Measurements from ENCODE around the gene BCL11B.

Gene BCL11B

DNA sequence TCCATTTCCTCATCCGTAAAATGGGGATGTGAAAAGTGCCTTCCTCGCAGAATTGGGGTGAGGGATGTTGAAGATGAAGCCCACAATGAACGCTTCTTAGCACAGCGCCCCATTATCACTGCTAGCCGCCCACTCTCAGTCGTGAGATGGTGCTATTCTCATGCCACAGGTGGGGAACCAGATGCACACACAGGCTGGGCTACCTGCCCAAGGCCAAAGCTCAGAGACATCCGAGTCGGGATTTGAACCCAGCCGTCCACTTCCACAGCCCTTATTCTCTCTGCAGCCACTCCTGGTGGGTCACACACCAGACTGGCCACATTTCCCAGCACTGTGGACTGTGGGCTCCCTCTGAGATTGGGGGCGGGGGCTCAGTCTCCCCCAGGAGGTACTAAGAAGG is 55.8 kb downstream of the BCL11B start:
- DNase-seq = no peak

DNA sequence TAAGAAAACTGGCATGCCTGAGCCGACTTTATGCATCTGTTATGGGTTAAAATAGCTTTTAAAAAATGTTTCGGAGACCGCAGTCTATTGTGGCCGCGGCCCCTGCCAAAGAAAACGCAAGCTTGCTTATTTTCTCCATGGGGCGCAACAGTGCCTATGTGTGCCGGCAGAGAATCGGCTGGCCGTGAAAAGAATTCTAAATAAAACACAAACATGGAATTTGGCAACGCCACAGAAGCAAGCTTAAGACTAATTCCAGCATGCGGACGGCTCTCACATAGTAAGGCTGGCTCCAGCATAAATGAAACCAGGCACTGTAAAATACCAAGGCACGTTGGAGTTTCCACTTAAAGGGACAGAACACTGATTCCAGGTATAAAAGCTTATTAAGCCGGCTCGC is 56.7 kb downstream of the BCL11B start:
- DNase-seq = peak in 1 of 2 experiments; percentile 58

DNA sequence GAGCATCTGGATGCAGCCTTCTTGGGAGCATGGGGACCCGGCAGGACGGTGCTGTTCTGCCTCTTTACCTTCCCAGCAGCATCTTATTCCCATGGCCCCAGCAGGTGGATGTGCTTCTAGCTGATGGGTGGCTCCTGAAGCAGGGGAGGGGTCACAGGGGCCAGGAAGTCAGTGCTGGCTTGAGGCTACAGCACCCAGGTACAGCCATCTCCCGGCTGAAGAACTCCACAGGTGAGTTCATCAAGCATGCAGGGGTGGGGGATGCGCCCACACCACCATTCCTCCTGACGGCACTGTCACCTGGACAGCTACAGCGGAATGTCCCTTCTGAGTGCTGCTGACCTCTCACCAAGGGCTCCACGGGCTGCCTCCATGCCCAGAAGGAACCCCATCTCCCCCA is 57.3 kb downstream of the BCL11B start:
- no peak for DNase-seq

DNA sequence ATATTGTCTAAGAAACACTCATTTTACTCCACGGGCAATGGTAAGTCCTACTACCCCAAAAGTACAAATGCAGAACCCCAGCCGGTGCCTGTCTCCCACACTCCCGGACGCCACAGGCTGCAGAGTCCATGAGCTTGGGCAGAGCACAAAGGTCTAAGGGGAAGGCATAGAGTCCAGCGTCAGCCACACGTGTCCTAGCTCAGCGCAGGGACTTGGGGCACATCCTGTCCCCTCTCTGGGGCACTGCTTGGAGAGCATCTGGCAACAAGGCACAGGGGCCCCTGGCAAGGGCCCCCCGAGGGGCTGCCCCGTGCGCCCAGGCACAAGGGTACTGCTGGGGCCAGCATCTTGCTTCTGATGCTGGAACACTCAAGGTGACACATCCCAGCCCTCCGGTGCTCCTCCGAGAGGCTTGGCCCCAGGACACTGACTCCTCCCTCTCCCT is 58.4 kb downstream of the BCL11B start:
- no peak for DNase-seq

DNA sequence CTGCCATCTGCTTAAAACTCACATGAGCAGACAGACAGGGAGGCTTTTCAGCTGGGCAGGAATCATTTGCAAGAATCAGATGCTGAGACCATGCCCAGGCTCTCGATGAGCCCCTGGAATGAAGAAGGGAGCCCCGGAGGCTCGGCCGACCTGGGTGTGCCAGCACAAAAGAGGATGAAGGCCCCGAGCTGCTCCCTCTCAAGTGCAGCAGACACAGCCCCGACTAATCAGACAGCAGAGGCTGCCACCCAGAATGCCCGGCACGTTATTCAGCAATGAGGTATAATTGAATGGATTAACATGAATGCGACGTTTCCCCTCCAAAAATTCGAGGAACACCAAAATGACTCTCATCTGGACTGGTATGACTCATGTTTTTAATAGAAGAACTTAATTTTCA is 58.9 kb downstream of the BCL11B start:
- no peak for DNase-seq

DNA sequence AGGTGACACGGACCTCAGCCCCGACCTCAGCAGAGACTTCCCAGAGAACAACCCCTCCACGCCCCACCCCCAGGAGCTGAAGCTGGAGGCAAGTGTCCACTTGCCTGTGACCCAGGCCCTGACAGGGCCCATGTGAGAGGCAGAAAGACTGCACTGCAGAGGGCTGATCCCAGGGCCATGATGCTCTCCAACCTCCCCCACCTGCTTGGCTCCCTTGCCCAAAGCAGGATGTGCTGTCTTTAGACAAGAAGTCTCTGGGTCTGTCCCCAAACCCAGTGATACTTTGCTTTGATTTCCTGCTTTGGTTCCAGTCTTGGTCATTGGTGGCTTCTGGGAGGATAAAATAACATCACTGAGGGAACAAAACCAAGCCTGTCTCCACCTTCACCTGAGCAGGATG is 59.4 kb downstream of the BCL11B start:
- DNase-seq = no peak

DNA sequence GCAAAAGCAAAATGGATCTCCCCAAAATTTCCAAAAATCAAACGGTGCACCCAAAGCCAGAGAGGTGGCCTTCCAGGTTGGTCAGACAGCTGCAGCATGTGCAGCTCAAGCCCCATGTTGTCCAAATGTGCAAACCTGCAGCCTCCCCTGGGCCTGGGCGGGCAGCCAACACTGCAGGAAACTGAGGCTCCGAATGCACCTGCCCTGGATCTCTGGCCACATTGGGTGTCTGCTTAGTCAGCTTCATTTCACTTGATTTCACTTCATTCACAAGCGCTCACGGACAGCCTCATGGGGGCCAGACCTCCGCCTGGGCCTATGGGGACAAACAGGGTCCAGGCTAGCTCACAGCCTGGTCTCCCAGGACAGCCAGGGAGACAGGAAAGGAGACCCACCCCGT is 59.8 kb downstream of the BCL11B start:
- DNase-seq = no peak

DNA sequence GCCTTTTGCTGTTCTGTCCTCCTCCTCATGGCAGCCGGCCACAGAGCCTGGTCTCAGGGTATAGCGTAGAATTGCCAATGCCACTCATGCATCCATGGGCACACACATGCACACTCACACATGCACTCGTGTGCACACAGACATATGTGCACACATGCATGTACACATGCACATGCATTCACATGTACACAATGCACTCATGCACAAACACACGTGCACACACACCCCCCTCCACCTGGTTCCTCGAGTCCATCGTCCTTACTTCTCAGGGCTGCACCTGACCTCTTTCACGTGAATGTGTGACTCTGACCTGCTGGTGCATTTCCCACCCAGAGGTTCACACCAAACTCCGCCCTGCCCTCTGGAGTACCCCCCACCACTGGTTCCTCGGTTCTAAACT is 60.6 kb downstream of the BCL11B start:
- no peak for DNase-seq

DNA sequence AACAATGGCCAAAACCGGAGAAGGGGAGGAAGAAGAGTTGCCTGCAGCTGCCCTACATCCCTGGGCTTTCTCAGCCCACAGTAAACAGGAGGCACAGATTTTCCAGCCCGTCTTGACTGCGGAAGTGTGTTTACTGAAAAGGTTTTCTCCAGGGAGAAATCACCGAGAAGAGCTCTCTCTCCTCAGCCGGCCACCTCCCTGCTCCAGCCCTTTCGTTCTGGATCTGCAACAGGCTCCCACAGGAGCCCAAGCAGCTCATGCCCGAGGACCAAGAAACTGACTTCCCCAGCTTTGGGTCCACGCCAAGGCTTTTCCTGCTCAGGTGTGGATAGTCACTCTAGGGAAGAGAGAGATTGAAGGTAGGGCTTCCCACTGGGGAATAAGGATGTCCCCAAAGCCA is 61.7 kb downstream of the BCL11B start:
- DNase-seq = no peak

DNA sequence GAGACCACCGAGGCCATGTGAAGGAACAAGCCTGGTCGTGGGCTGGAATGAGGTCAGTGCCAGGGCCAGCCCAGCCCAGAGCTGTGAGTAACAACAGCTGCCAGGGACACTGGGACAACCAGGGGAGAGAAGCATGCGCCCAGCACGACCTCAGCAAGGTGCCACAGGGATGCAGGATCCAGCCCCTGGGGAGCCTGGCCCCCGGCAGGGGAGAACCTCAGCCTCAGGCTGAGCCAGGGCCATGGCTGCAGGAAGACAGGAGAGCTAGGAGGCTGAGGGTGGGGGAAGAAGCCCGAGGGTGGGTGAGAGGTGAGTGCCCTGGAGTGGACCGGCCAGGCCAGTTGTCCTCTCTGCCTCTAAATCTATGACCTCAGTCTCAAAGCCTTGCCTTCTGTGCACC is 62.6 kb downstream of the BCL11B start:
- DNase-seq = no peak

DNA sequence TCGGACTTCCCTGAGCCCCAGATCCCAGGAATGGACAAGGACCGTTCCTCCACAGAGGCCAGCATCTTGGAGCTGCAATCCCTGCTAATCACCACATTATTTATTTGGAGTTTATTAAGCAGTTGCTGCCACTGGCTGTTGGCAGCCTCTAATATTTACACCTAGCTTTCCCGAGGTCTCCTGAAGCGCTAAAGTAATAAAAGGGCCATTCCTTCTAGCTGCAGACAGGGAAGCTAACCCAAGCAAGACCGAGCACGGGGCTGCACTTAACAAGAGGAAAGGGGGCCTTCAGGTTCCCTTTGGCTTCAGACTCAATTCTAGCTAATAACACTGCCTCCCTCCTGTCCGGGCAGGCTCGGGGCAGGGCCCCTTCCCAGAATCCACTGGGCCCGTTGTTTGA is 63.7 kb downstream of the BCL11B start:
- no peak for DNase-seq

DNA sequence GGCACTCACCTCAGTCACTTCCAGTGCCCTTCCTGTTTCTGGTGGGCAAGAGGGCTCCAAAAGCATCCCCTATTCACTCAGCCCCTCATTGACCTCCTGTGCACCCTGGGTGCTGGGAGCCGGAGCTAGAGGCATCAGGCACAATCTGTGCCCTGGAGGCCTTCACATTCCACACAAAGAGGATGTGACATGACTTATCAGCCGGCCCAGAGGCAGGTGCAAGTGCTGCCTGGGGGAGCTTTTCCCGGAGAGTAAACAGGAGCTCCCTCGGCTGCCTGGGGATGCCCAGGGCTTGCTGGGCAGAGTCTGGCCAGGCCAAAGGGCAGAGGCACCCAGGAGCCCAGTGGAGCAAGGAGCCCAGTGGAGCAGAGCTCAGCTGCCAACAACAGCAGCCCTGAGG is 64.5 kb downstream of the BCL11B start:
- no peak for DNase-seq

DNA sequence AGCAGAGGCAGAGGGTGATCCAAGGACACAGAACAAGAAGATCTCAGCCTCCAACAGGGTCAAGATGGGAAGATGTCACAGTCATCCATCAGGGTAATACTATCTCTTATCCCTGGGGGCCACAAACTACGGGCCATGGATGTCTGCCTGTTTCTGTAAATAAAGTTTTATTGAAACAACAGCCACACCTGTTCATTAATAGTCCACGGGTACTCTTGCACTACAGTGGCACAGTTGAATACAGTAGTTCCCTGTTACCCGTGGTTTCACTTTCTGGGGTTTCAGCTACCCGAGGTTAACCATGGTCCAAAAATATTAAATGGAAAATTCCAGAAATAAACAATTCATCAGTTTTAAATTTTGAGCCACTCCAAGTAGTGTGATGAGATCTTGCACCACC is 65.9 kb downstream of the BCL11B start:
- no peak for DNase-seq

DNA sequence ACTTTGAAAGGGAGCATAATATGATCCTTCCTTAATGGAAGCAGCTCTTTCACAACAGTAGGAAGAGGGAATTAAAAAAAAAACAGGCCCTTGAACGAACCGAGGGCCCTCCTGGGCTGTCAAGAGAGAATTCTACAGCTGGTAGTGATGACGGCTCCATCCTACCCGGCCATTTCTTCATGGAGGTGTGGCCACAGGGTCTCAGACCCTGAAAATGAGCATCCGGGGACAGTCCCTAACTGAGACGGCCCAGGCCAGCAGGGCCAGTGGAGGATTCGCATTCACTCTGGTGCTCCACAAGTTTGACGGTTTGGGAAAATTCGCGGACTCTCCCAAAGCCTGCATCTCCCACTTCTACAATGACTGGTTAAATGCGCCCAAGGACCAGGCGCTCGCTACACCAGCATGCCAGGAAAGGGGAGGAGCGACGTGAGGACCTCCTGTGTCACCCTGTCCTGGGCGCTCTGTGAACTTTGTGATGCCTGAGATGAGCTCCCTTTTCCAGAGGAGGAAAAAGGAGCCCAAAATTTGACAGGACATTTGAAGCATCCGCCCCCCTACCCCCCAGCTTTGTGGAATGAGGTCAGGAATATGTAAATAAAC is 66.8 kb downstream of the BCL11B start:
- no peak for DNase-seq

DNA sequence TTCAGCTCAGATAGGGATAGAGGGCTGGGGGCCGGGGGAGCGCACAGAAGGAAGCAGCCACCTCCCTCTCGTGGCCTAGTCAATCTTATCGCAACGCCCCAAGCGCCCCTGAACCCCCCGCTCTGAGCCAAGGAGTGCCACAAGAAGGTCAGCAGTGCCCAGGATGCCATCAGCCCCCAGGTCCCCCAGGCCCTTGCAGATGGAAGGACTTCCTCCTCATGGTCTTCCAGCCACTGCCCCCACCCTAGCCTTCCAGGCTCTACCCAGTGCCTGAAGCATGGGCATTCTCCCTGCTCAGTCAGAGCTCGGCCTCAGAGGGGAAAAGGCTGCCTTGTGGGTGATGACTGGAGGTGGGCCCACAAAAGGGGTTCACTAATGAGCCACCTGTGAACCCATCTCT is 68.2 kb downstream of the BCL11B start:
- no peak for DNase-seq

DNA sequence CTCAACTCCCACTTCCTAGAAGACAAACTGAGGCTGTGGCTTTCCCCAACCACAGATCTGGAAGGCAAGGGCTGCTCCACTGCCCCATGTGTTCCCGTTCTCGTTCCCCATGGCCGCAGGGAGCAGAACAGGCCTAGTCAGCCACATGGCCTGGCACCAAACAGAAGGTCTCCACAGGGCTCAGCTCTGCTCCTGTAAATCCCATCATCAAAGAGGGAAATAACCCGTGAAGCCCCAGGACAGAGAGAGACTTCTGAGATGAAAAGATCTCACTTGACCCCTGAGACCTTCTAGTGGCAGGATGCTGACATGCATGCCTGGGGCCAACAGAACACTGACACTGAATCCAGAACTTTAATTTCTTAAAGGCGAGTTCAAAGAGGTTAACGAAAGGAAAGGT is 68.9 kb downstream of the BCL11B start:
- no peak for DNase-seq

DNA sequence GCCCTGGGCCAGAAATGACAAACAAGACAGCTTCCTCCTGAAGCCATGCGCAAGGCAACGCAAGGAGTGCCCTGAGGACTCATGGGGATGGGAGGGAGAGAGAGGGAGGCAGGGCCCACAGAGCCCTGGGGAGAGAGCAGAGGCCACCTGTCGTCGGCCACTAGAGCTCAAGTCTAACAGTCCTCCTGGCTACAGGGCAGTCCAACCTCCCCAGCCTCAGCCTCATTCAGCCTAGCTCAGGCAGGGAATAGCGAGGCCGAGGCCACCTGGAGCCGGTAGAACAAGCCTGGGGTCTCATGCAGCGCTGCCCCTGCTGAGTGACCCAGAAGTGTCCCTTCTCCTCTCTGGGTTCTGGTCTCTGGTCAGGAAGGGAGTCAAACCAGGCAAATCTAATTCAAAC is 69.5 kb downstream of the BCL11B start:
- DNase-seq = no peak

DNA sequence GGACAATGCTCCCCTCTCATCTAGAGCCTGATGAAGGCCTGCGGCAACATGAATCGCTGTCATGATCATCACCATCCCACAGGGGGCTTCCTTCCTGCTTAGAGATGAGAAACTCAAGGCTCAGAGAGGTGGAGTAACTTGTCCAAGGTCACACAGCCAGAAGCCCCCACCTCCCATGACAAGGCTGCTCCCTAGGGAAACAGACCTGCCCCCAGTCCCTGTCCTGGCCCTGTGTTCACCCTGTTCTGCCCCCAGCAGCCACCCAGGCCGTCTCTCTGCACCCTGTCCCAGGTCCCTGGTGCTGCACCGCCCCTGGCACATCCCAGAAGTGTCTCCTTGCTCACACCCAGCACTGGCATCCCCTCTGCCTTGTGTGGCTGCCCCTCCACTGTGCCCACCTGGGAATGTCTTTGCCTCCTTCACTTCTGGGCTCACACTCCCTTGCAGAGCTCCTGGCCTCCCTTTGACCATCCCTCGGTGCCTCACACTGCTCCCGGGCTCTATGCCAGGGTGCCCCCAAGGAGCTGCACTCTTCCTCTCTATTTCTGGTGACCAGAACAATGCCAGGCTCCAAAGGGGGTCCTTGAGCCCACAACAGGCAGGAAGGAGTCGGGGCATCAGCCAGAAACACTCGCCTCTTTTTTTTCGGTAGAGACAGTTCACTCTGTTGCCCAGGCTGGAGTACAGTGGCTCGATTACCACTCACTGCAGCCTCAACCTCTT is 70.5 kb downstream of the BCL11B start:
- DNase-seq = no peak

DNA sequence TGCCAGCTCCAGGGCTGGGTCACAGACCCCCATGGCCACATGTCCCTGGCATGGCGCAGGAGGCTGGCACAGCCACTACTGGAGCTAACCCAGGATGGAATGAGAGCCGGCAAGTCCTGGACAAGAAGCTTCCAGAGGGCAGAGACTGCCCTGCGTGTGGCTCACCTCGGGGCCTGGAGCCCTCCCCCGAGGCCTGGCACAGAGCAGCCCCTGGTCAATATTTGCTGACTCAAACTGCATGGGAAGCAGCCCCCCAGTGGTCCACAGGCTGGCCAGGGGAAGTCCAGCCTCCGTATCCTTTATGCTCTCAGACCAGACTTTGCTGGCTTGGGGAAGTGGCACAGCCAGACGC is 71.4 kb downstream of the BCL11B start:
- DNase-seq = no peak

DNA sequence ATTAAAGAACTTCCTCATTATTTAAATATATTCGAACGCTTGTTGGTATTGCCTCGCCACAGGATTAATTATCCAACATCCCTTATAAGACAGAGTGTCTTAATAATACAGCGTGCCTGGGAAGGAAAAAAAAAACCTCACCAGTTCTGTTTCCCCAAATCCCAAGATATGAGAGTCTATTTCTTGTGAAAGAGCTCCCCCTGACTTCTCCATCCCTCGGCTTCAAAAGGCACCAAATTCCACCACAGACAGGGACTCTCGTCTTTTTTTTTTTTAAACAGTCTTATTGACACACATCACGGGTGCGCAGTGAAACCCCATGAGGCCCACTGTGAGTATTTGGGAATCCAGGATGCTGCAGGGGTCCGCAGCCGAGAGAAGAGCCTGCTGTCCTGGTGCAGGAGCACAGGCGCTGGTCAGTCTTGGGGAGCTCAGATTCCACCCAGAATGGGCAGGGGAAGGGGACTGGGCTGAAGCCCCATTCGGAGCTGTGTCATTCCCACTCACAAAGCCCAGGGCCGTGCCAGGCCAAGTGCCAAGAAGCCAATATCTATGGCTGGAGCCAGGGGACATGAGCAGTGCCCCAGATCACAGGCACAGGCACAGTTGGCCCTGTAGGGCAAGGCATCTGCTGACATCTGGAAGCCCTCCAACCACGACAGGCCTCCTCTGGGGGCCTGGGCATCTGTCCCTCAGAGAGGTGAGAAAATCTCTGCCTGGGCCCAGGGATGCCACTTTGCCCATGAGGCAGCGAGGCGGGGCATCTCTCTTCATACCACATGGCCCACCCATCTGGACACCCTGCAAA is 71.9 kb downstream of the BCL11B start:
- peak; percentile 22 to 82 for DNase-seq

DNA sequence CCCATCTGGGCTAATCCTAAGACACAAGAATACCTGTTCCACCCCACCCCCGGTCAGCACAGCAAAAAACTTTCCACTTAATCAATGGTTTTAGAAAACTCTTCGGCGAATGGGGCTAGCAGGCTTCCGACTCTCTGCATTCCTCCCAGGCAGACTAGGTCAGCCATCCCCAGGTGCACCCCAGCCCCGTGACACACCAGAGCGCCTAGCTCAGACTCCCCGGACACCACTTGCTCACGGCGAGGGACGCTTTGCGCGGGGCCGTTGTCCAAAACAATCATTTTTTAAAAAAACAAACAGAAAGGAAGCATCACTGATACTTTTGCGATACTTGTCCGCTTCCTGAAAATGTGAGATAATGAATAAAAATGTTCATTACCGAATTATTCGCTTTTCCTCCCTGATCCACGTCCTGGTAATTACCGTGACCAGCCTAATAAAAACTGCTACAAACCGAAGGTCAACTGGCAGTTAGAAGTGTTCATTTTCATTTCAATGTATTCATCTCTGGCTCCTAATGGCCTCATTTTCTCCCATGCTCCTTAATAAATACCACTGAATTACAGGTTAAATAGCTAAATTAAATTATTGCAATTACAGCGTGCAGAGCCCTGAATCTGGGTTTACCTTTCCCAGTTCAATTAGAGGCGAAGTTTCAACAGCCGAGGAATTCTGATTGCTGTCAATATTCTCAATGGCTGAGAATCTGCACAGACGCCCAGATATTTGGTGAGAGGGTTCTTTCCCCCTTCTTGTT is 73.1 kb downstream of the BCL11B start:
- no peak for DNase-seq

DNA sequence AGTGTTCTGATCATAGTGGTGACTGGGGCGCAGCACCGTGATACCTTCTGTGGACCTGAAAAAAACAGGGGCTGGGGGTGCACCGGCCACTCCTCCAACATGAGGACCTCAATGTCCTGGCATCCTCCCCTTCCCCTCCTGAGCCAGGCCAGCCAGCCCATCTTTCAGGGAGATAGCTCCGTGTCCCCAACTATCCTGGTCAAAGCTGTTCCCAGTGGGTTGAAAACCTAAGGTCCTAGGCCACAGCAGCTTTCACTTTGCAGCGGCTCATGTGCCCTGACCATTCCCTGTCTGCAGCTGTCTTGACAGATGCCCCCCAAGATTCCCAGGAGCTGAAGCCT is 75.7 kb downstream of the BCL11B start:
- no peak for DNase-seq

DNA sequence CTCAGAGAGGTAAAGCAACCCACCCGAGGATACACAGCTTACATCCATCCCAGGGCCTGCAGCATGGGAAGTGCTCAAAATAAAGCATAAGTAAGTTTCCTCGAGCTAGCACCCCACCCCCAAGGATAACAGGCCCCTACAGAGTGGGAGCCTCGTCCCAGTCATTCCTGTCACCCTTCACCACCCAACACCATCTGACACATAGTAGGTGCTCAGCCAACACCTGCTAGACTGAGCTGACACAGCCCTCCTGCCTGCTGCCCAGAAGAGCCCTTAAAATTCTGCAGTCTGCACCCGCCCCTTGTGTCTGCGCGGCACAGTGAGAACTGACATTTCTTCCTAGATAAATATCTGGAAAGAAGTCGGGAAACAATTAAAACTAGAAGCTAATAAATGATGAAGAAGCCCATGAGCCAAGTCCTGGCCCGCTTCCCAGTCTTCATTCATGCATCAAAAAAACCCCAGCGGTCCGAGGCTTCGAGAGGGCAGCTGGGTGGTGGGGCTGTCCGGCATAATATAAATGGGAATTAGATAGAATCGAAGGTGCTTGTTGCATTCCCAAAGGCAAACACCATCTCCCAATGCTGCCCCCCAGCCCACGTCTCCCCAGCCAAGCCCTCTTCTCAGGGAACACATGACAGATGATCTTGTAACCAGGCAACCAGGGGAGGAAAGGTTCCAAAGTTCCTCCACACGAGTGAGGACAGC is 76.2 kb downstream of the BCL11B start:
- peak; percentile 13 to 76 for DNase-seq

All from NCI-H446 (cell line).